ENCODE measurements around the gene AFF1. TPM values are rescaled to one million over a fixed set of nuclear protein-coding genes. Genes with fewer than 3 reads are reported as not detected.
"Not testable (repeated sequence)": the region's sequence is repeated elsewhere in the genome, so short reads cannot be mapped to it uniquely, and the experiment has no call there.

The AFF1 gene
- total RNA-seq, 1 donor from 2014 or later, result 58.2 TPM

DNA sequence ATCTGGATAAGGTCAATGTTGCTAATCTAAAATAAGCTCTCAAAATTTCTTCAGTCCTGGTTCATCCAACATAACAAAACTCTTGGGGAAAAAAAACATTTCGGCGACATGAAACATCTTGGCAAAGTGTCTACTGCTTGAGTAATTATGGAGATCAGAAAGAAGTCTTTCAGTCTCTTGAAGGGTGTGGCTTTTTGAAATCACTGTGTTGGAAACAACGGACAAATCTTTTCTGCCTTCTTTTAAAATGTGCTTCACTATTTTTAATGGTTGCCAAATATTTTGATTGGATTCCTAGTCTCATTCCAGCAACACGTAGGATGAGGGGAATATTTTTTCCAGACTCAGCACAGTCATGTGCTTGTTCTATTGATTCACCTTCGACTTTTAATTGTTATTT is 147.0 kb downstream of the AFF1 start:
- Histone ChIP-seq H3K36me3 (ENCODE audit: insufficient read depth, low read length) (no peaks in the 10 kb centered on the region), H3K27ac (ENCODE audit: low read depth, low read length) (no peak overlapping the region), H3K9me3 (ENCODE audit: insufficient read depth, low read depth, low read length) (no peaks in the 10 kb centered on the region), H4K20me1 (ENCODE audit: insufficient read depth, low read length) (peaks cover 6% of the 10 kb centered on the region), H3K4me3 (ENCODE audit: insufficient read depth, low read depth, low read length) (no peak overlapping the region), H2AFZ (ENCODE audit: low read depth, low read length) (no peak overlapping the region), H3K4me1 (ENCODE audit: insufficient read depth, low read length) (peaks cover 7% of the 10 kb centered on the region), H3K27me3 (ENCODE audit: insufficient read depth, low read length) (no peaks in the 10 kb centered on the region), H3K79me2 (ENCODE audit: insufficient read depth, low read length) (peaks cover 9% of the 10 kb centered on the region), H3K4me2 (ENCODE audit: low read length) (no peak overlapping the region), H3K9ac (ENCODE audit: low read length) (no peak overlapping the region)
- peaks cover 6% of the 10 kb centered on the region for H3K36me3 Mint-ChIP-seq (ENCODE audit: low read depth, unreplicated experiment)
- H3K27ac Mint-ChIP-seq (ENCODE audit: unreplicated experiment), result no peak overlapping the region
- peak; percentile 31 for DNase-seq (ENCODE audit: low read depth)
- no peaks in the 10 kb centered on the region for H3K9me3 Mint-ChIP-seq (ENCODE audit: unreplicated experiment)
- TF ChIP-seq, protein P1, sequence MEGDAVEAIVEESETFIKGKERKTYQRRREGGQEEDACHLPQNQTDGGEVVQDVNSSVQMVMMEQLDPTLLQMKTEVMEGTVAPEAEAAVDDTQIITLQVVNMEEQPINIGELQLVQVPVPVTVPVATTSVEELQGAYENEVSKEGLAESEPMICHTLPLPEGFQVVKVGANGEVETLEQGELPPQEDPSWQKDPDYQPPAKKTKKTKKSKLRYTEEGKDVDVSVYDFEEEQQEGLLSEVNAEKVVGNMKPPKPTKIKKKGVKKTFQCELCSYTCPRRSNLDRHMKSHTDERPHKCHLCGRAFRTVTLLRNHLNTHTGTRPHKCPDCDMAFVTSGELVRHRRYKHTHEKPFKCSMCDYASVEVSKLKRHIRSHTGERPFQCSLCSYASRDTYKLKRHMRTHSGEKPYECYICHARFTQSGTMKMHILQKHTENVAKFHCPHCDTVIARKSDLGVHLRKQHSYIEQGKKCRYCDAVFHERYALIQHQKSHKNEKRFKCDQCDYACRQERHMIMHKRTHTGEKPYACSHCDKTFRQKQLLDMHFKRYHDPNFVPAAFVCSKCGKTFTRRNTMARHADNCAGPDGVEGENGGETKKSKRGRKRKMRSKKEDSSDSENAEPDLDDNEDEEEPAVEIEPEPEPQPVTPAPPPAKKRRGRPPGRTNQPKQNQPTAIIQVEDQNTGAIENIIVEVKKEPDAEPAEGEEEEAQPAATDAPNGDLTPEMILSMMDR (IDR thresholded peaks at IDR 0.05; ENCODE audit: insufficient read depth, low read depth, low read length), result no peak
- TF ChIP-seq EZH2 (IDR thresholded peaks at IDR 0.05; ENCODE audit: insufficient read depth, low read length), result no peak
- FAIRE-seq, result peak; percentile 77
- H3K4me3 Mint-ChIP-seq (ENCODE audit: unreplicated experiment), result no peak overlapping the region
- no peaks in the 10 kb centered on the region for H3K27me3 Mint-ChIP-seq (ENCODE audit: low read depth, unreplicated experiment)
- peaks cover 20% of the 10 kb centered on the region for H3K4me1 Mint-ChIP-seq (ENCODE audit: low read depth, unreplicated experiment)

DNA sequence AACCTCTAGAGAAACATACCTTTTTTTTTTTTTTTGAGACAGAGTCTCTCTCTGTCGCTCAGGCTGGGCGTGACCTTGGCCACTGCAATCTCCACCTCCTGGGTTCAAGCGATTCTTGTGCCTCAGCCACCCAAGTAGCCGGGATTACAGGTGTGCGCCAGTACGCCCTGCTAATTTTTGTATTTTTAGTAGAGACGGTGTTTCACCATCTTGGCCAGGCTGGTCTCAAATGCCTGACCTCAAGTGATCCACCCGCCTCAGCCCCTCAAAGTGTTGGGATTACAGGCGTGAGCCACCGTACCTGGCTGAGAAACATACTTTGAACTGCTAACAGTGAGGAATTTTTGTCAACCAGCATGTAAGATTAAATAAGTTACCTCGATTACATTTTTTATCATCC is 150.9 kb downstream of the AFF1 start:
- H3K36me3 ChIP-seq (ENCODE audit: insufficient read depth, low read length); H3K36me3 Mint-ChIP-seq (ENCODE audit: low read depth, unreplicated experiment); H3K9me3 Mint-ChIP-seq (ENCODE audit: unreplicated experiment); H3K4me1 ChIP-seq (ENCODE audit: insufficient read depth, low read length); H2AFZ ChIP-seq (ENCODE audit: low read depth, low read length); FAIRE-seq; H3K27ac Mint-ChIP-seq (ENCODE audit: unreplicated experiment); H3K9me3 ChIP-seq (ENCODE audit: insufficient read depth, low read depth, low read length); H3K27ac ChIP-seq (ENCODE audit: low read depth, low read length); H3K9ac ChIP-seq (ENCODE audit: low read length); H3K79me2 ChIP-seq (ENCODE audit: insufficient read depth, low read length); H4K20me1 ChIP-seq (ENCODE audit: insufficient read depth, low read length); H3K4me3 Mint-ChIP-seq (ENCODE audit: unreplicated experiment); H3K4me2 ChIP-seq (ENCODE audit: low read length); H3K27me3 ChIP-seq (ENCODE audit: insufficient read depth, low read length); H3K4me3 ChIP-seq (ENCODE audit: insufficient read depth, low read depth, low read length); DNase-seq (ENCODE audit: low read depth); H3K27me3 Mint-ChIP-seq (ENCODE audit: low read depth, unreplicated experiment): not testable (repeated sequence)
- peaks cover 16% of the 10 kb centered on the region for H3K4me1 Mint-ChIP-seq (ENCODE audit: low read depth, unreplicated experiment)

DNA sequence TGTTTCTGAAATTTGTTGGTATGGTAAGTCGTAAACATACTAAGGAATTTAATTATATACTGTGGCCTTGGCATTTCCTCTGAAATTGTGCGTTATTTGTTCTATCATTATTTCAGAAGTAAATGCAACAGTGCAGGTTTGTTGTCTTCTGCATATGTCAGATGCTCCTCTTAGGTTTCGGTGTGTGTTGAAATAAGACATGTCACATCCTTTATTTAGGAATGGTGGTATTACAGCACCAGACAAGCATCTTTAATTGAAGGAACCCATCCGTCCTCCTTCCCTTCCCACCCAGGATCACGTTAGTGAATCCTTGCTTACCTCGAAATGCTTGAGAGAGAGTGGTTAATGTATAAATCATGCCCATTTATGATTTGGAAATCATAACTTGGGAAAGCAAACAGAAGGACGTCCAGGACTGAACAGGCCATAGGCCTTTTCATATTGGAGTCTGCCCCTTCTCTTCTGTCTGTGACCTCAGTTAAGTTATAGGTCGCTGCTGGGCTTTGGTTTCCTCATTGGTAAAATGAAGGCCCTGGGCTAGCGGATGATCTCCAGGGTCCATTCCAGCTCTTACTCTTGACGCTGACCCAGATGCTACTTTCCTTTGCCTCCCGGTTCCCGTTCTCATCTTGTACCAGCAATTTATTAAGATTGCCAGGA is 151.5 kb downstream of the AFF1 start:
- no peaks in the 10 kb centered on the region for H3K4me1 ChIP-seq (ENCODE audit: insufficient read depth, low read length)
- FAIRE-seq (no peak), DNase-seq (ENCODE audit: low read depth) (no peak)
- Mint-ChIP-seq H3K4me3 (ENCODE audit: unreplicated experiment) (no peak overlapping the region), H3K9me3 (ENCODE audit: unreplicated experiment) (no peaks in the 10 kb centered on the region), H3K36me3 (ENCODE audit: low read depth, unreplicated experiment) (peaks cover 6% of the 10 kb centered on the region), H3K27ac (ENCODE audit: unreplicated experiment) (no peak overlapping the region), H3K4me1 (ENCODE audit: low read depth, unreplicated experiment) (peaks cover 16% of the 10 kb centered on the region), H3K27me3 (ENCODE audit: low read depth, unreplicated experiment) (no peaks in the 10 kb centered on the region)
- H3K27me3 ChIP-seq (ENCODE audit: insufficient read depth, low read length), result no peaks in the 10 kb centered on the region
- peaks cover 4% of the 10 kb centered on the region for H4K20me1 ChIP-seq (ENCODE audit: insufficient read depth, low read length)
- no peak overlapping the region for H2AFZ ChIP-seq (ENCODE audit: low read depth, low read length)
- H3K4me3 ChIP-seq (ENCODE audit: insufficient read depth, low read depth, low read length), result no peak overlapping the region
- no peaks in the 10 kb centered on the region for H3K36me3 ChIP-seq (ENCODE audit: insufficient read depth, low read length)
- TF ChIP-seq, protein P1 (IDR thresholded peaks at IDR 0.05; ENCODE audit: insufficient read depth, low read depth, low read length), result no peak
- TF ChIP-seq EZH2 (IDR thresholded peaks at IDR 0.05; ENCODE audit: insufficient read depth, low read length), result no peak
- H3K27ac ChIP-seq (ENCODE audit: low read depth, low read length), result no peak overlapping the region
- H3K79me2 ChIP-seq (ENCODE audit: insufficient read depth, low read length), result no peaks in the 10 kb centered on the region
- no peak overlapping the region for H3K9ac ChIP-seq (ENCODE audit: low read length)
- no peak overlapping the region for H3K4me2 ChIP-seq (ENCODE audit: low read length)
- no peaks in the 10 kb centered on the region for H3K9me3 ChIP-seq (ENCODE audit: insufficient read depth, low read depth, low read length)
